ENCODE data around the gene CCL2.

GRCh38 chr17:34249061-34249460 lies 6.0 kb upstream of the CCL2 start:
- TF ChIP-seq CTCF (IDR thresholded peaks at IDR 0.05) (no peak), EZH2 (IDR thresholded peaks at IDR 0.05; ENCODE audit: borderline replicate concordance, insufficient read depth, low read depth, low read length, poor library complexity, severe bottlenecking) (no peak)

All from B cell (primary cell).